HG03066 (cell line): ENCODE results near the gene RNF152.

Experiments
- ATAC-seq: cut with Tn5 transposase; IDR thresholded peaks from one replicate; pipeline ENCODE4 v1.9.1; 2021; ENCODE audit warnings: low read depth; ENCODE audit not compliant: unreplicated experiment

The RNF152 gene

DNA sequence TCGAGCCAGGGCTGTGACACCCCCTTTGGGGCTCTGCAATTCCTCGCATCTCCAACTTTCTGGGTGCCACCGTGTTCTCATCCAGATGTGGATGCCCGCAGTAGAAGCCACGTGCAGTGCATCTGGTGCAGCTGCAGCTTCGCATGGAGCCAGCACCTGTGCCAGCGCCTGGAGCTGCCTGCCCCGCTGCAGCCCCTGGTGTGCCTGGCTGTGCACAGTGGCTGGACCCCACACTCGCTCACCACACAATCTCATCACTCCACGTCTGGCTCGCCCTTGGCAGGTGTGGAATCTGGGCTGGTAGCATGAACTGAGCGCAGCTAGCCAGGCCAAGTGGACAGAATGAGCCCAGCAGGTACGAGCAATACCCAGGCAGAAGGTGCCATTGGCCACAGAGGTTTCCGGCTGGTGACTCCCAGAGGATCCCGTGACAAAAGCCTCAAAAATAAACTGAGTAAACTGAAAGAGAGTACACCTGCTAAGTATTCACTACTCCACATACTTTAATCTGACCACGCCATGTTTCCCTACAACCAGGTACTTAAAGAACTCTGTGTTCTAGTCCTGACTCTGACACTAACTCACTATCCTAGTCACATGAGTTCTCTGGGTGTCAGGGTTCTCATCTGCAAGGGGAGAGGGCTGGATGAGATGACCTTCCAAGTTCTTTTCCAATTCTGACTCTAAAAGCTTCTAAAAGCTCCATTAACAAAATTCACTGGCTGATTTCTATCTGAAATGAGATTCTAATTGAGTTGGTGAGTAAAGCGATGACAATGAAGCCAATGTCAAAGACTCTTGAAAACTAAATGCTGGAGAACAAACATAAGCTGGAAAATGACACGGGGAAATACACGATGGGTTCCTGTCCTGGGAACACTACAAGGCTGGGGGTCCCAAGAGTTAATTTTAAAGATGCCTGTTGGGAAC is 37.1 kb downstream of the RNF152 start:
- ATAC-seq, result no peak

DNA sequence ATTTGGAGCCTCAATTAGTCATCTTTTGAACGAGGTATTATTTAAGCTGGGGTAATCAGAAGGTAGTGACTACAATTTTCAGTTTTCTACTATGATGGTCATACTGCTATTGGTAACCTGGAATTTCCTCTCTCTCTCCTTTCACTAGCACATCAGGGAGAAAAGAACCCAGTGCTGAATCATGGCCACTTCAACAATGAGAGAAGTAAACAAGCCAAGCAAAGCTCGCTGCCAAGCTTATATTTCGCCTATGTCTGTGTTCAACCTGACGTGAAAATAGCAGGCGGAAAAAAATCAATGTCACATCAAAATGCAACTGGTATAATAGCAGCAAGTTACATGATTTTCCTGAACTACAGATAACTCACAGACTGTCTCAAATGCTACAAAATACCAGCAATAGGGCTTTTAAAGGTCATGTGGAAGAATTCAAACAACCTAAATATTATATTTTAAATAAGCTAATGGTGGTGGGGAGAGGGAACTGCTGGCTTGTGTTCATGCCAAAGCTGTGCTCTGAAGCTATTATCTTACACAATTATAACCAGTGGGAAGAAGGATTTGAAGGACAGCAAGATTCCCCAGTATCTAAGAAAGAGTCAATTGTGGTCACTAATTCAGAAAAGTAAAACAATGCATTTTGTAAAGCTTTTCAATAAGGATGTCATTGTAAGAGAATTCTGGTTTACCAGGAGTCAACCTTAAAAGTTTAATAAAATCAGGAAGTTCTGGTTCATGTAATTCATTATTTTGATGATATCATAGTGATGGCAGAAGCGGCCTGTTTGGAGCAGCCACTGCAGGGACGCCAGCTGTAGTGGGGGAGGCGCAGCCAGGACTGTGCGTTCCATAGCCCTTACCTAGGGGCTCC is 38.0 kb downstream of the RNF152 start:
- no peak for ATAC-seq

GRCh38 chr18:61853855-61854254 is 39.0 kb downstream of the RNF152 start:
- no peak for ATAC-seq

DNA sequence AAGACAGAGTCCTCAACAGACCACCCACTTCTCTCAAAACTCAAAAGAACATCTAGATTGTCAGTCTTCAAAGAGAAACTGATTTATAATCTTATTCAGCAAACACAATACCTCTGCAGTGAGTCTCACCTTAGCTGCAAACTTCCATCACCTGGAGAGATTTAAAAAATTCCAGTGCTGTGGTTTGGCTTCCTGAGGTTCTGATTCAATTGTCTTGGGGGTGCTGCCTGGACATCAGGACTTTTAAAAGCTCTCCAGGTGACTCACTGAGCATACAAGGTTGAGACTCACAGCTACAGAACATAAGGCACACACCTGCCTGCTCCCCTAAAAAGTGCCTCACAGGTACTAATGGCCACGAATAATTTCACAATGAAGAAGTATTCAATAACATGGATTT is 40.3 kb downstream of the RNF152 start:
- no peak for ATAC-seq

GRCh38 chr18:61851940-61852451 is 40.8 kb downstream of the RNF152 start:
- ATAC-seq, result no peak

- no peak for ATAC-seq
Measured at GRCh38 chr18:61851279-61851678, 41.5 kb downstream of the RNF152 start.

DNA sequence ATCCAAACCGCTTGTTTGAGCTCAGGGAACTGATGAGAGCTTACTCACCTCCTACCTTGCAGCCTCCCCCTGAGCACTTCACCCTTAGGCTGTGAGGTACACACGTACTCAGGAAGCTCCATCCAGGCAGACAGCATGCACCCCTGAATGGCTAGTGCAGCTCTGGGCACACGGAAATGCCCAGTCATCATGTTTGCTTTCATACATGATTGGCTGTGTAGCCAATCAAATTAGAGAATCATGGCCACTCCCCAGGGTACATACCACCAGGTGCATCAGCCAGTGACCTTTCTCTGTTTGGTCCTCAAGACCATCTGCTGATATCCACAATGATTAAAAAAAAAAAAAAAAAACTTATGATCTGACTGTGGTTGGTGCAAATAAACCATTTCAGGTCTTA is 42.1 kb downstream of the RNF152 start:
- no peak for ATAC-seq

- no peak for ATAC-seq
Measured at GRCh38 chr18:61847164-61847791, 45.5 kb downstream of the RNF152 start.

- no peak for ATAC-seq
Measured at GRCh38 chr18:61845197-61845596, 47.6 kb downstream of the RNF152 start.

- ATAC-seq, result no peak
Measured at GRCh38 chr18:61844726-61845125, 48.1 kb downstream of the RNF152 start.

DNA sequence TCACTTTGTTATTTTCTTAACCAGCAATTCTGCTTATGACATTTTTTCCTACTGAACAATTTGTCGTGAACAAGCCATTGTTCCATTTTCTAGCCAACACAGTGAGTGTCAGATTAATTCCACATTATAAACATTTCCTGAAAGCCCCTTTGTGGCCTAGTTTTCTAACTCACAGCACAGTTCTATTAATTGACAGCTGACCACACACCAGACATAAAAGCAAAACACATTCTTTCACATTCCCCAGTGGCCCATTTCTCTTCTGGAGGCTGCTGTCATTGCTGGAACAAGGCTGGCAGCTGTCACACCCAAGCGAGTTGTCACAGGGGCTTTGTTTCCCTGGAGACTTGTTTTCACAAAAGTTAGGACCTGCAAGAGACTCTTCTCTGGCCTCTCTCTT is 50.7 kb downstream of the RNF152 start:
- ATAC-seq, result no peak

GRCh38 chr18:61841706-61842105 is 51.1 kb downstream of the RNF152 start:
- ATAC-seq, result no peak

DNA sequence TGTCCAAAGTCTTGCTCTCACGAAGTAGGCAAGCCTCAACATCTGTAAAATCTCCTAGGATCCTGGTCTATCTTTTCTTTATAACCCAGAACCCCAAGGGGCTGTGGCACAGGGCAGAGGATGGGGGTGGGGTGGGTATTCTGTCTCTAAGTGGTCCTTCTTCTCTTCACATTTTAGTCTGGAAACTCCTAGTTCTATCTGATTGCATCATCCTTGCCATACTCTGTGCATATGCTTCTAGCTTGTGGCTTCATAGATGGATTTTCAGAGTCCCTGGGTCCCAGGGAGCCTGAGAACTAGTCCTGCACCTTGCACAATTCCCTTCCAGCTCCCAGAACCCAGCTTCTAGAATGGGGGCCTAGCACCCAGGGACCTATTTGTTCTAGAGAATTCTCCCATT is 52.5 kb downstream of the RNF152 start:
- no peak for ATAC-seq

DNA sequence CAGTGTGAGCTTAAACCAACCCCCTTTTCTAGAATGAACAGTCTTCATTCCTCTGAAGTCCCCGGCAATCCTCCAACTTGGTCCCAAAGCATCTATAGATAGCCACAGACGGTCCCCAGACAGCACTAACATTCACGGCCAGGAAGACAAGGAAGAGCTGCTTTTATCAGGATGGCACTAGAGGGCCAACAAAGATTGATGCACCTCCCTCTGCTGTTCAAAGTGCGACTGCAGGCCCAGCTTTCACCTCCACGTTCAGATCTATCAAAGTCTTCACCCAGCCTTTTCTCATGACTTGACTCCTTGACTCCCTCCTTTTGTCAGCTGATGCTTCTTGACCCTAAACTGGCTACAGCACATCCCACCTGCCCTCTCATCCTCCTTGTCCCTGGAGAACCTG is 54.3 kb downstream of the RNF152 start:
- no peak for ATAC-seq

- no peak for ATAC-seq
Measured at GRCh38 chr18:61833978-61834377, 58.8 kb downstream of the RNF152 start.

DNA sequence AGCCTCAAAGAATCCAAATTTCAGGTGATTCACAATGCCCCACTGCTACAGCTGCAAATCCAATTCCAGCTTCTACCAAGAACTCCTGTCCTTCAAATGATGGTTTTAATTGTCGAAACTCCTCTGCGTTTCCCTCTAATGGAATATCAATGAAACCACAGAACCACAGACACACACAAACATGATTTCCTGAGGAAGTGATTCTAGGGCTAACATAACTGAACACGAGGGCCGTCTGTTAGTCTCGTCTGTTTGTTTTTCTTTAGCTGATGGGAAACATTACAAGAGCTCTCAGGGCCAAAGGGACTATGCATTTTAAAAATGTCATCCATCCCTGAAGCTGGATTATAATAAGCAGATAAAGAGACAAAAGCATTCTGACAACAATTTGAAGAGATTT is 59.4 kb downstream of the RNF152 start:
- no peak for ATAC-seq

DNA sequence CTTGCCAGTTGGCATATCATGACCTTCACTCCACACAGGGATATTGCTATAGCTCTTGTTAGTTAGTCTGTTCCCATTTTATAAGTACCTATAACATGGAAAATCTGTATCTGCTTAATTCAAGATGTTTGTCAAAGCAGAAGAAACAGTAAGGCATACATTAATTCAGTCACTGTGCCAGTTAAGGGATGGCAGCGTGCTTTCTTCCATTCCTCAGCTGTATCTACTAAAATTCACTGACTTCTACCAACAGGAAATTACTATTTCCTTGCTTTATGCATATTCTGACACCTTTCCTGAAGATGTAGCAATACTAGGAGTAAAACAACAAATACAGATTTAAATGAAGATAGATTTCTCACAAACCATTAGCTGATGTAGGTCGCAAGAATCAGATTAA is 59.9 kb downstream of the RNF152 start:
- no peak for ATAC-seq

DNA sequence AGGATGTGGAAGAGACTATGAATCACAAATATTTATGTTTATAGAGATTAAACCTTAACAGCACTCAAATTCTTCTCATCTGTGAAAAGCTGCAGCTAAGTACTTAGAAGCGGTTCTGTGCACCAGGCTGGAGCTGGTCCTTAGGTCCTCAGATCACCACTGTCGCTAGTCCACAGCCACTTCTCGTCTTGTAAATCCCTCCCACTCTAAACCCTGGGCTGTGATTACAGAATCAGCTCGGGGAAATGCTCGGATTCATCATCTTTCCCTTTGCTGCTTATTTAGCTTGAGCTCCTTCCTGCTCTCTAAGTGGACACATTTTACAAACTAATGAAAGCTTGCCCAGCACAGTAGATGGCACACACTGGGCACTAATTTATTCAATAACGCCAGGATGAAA is 61.7 kb downstream of the RNF152 start:
- no peak for ATAC-seq

DNA sequence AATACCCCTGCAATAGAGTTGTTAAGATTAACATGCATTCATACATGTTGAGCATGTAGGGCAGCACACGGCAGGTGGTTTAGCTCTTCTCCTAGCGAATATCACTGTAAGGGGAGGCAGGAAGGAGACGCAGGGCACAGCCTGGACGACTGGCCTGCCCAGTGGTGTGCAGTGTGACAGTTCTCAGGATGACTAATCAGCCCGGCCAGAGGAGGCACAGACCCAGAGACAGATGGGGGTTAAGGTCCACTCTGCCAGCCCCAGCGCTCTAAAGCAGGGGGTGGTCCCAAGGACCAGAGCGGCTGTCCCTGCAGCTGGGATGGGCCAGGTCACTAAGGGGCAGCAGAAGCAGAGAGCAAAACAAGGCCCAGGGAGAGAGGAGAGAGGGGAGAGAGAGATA is 63.7 kb downstream of the RNF152 start:
- no peak for ATAC-seq

GRCh38 chr18:61827591-61827990 is 65.2 kb downstream of the RNF152 start:
- ATAC-seq, result no peak

GRCh38 chr18:61825386-61825785 is 67.4 kb downstream of the RNF152 start:
- ATAC-seq, result no peak
